ENCODE data around the gene PCSK4.
"Not testable (repeated sequence)": the region's sequence is repeated elsewhere in the genome, so short reads cannot be mapped to it uniquely, and the experiment has no call there.

The PCSK4 gene

DNA sequence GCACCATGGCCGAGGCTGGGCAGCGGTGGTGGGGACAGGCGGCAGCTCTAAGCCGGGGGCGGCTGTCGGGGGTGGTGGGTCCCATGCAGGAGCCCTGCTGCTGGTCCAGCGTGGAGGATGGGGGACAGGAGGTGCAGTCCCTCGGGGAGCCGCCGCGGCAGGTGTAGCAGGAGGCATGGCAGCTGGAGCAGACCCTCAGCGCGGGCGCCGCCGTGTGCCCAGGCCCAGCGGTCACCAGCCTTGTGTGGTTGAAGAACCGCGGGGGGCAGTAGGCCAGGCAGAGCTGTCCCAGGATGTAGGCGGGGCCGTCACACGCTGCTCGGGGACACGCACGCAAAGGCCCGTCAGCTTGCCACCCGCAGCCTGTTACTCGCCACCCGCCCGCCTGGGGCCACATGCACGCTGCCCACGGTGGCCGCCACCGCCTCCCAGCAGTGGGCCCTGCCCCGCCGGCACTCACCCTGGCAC lies 8.2 kb downstream of the PCSK4 start:
- POLR2A ChIA-PET (ENCODE audit: low non-redundant PET), result no interaction called here
- CTCF ChIA-PET, result no interaction called here
- DNase-seq (ENCODE audit: low spot score), result no peak
- TF ChIP-seq, protein P1, sequence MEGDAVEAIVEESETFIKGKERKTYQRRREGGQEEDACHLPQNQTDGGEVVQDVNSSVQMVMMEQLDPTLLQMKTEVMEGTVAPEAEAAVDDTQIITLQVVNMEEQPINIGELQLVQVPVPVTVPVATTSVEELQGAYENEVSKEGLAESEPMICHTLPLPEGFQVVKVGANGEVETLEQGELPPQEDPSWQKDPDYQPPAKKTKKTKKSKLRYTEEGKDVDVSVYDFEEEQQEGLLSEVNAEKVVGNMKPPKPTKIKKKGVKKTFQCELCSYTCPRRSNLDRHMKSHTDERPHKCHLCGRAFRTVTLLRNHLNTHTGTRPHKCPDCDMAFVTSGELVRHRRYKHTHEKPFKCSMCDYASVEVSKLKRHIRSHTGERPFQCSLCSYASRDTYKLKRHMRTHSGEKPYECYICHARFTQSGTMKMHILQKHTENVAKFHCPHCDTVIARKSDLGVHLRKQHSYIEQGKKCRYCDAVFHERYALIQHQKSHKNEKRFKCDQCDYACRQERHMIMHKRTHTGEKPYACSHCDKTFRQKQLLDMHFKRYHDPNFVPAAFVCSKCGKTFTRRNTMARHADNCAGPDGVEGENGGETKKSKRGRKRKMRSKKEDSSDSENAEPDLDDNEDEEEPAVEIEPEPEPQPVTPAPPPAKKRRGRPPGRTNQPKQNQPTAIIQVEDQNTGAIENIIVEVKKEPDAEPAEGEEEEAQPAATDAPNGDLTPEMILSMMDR (conservative IDR thresholded peaks at IDR 0.05; ENCODE audit: low read depth), result no peak
- no peak overlapping the region; the same call in 1 of the 2 replicates for H3K27ac ChIP-seq

DNA sequence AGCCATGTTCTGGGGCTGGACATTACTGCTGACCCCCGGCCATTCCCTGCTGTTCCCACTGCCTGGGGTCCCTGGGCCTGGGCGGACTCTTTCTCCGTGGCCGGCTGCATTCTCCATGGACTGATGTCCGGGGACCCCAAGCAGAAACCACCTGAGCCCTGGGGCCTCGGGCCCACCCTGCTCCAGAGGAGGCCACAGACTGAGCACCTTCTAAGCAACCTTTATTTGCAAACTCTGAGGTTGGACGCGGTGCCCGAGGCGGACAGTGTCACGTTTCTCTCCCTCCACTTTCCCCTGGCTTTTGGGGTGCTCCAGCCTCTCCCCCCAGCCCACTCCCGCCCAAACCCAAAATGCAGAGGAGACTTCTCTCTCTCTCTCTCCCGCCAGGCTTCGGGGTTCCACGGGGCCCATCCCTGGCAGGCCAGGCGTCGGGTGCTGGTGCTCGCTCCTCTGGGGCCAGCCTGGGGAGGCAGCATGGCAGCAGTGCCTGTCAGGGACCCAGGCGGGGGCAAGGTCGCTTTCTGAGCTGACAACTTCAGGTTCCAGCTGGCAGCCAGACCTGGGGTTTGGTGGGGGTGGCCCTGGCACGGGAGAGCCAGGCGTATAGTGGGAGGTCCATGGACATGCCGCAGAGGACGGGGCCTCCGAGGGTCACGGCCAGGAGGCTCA lies 8.8 kb downstream of the PCSK4 start:
- ChIA-PET POLR2A (ENCODE audit: low non-redundant PET) (no interaction called here), CTCF (interaction anchor here (0.6 kb wide), 1 partner anchor 33 kb away, joined by 6 read pairs; no protein-coding TSS in a partner anchor)
- DNase-seq (ENCODE audit: low spot score), result no peak
- H3K27ac ChIP-seq, result peak overlapping the region; percentile 79; the same call in 1 of the 2 replicates
- TF ChIP-seq, protein P1 (conservative IDR thresholded peaks at IDR 0.05; ENCODE audit: low read depth), result no peak

DNA sequence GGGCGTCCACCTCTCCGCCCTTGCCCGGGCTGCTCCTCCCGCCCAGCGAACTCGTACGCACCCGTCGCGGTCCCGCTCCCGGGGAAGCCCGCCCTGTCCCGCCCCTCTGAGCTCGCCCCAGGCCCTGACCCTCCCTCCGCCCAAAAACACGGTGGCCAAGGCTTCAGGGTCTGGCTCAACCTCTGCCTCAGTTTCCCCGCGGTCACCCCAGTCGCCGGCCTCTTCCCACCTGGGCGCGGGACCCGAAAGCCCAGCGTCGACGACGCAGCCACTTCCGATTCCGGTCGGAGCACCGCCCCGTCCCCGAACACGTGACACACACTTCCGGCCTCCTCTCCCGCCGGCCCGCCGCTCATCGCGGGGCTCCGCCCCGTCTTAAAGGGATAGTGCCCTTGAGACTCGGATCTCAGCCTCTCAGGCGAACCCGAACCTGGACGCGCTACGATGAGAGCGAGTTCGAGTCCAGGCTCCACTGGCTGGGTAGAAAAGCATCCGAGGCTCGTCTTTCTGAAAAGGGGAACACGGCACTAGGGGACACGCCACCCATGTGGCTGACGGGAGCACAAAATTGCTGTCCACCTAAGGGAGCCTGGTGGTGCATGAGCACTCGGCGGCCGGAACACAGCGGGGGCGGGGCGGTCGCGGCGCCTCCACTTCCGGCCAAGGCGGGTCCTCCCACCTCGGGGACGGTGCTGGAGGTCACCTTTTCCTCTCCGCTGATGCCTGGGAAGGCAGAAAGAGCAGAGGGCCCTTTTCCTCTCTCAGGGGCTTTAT lies 11.0 kb downstream of the PCSK4 start, which contains the start of gene C19orf25:
TSS of gene C19orf25 (minus strand) at position 282 of the 774 bp plus-strand sequence. CDS start 312 bp downstream, outside the sequence.
- peak within 1 kb of the TSS; percentile 79 for H3K27ac ChIP-seq
- TF ChIP-seq, protein P1 (conservative IDR thresholded peaks at IDR 0.05; ENCODE audit: low read depth), result no peak
- ChIA-PET CTCF (interaction anchor here (0.7 kb wide), 1 partner anchor 27 kb away, joined by 3 read pairs; no protein-coding TSS in a partner anchor), POLR2A (ENCODE audit: low non-redundant PET) (no interaction called here)
- peak; percentile 93 for DNase-seq (ENCODE audit: low spot score)

DNA sequence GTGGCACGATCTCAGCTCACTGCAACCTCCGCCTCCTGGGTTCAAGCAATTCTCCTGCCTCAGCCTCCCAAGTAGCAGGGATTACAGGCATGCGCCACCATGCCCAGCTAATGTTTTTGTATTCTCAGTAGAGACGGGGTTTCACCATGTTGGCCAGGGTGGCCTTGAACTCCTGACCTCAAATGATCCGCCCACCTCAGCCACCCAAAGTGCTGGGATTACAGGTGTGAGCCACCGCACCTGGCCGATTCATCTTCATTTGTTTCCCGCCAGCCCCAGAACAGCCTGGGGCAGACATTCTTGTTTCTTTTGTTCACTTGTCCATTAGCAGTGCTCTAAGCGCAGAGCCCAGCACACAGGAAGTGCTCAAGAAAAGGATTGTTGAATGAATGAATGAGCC lies 13.1 kb downstream of the PCSK4 start:
- CTCF ChIA-PET; DNase-seq (ENCODE audit: low spot score); POLR2A ChIA-PET (ENCODE audit: low non-redundant PET): not testable (repeated sequence)
- H3K27ac ChIP-seq, result peak overlapping the region; percentile 79; the same call in 1 of the 2 replicates

DNA sequence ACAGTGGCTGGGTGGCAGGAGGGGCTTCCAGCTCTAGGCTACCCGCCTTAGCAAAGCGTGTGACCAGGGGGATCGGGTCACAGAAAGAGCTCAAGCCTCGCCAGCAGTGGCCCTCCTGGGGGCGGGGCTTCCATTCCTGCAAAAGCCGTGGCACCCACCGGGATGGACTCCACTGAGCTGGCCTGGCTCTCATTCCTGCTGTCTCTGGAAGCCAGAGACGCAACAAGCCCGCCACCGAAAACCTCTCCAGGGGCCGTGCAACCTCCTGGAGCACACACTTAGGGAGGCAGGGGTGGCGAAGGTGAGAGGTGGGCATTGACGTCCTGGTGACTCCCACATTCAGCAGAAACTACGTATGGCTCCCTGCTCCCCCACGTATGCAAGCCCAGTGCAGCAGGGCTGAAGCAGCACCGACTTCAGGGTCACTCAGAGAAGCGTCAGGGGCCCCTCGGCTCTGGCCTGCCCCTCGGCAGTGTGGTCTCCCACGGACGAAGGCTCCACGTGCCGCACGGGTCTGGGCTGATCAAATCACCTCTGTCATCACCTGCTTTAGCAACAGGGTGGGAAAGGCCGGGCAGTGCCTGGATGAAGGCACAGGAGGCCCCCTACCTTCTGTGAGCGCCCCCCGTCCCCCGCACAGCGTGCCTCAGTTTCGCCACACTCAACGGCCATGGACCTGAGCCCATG lies 14.3 kb downstream of the PCSK4 start:
- CTCF ChIA-PET, result no interaction called here
- POLR2A ChIA-PET (ENCODE audit: low non-redundant PET), result no interaction called here
- TF ChIP-seq, protein P1 (conservative IDR thresholded peaks at IDR 0.05; ENCODE audit: low read depth), result no peak

DNA sequence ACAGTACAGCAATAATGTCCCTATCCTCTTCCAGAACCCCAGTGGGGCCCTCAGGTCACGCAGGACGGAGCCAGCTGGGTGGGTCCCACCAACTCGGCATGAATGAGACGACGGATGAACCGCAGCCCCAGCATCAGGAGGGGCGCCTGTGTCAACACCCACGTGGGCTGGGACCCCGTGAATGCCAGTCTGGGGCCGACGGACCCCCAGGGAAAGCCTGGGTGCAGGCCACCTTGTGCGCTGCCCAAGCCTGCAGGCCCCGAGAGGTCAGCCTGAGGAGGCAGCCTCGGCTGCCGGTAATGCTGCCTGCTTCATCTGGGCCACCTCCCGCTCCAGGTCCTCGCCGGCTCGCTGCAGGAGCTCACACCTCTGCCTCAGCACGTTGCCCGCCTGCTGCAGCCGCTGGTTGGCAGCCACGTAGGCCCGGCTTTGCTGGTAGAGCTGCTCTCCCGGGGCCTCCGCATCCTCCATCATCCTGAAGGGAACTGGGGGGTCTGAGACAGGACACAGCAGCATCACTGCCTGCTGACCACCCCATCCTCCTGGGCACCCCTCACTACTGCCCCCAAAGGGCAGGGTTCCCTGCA lies 15.3 kb downstream of the PCSK4 start:
- TF ChIP-seq, protein P1 (conservative IDR thresholded peaks at IDR 0.05; ENCODE audit: low read depth), result no peak
- no peak for DNase-seq (ENCODE audit: low spot score)
- H3K27ac ChIP-seq, result peak overlapping the region; percentile 55
- ChIA-PET POLR2A (ENCODE audit: low non-redundant PET) (no interaction called here), CTCF (no interaction called here)

More for the DNA sequence above, 14.3 kb downstream of the PCSK4 start:
- DNase-seq (ENCODE audit: low spot score), result no peak
- peak overlapping the region; percentile 79; the same call in 1 of the 2 replicates for H3K27ac ChIP-seq
